GM12873 (cell line): ENCODE measurements around the gene CENATAC.

ENCODE experiments used
- CTCF ChIP-seq: IDR thresholded peaks from 2 replicates; pipeline ENCODE4 v1.5.1; 2012; ENCODE audit warnings: low read depth, mild to moderate bottlenecking, moderate library complexity, low read length, control low read depth; ENCODE audit not compliant: insufficient read depth; ENCODE audit errors: missing control alignments

CENATAC gene

GRCh38 chr11:119019996-119020395 is 22.1 kb downstream of the CENATAC start:
- TF ChIP-seq CTCF = no peak

DNA sequence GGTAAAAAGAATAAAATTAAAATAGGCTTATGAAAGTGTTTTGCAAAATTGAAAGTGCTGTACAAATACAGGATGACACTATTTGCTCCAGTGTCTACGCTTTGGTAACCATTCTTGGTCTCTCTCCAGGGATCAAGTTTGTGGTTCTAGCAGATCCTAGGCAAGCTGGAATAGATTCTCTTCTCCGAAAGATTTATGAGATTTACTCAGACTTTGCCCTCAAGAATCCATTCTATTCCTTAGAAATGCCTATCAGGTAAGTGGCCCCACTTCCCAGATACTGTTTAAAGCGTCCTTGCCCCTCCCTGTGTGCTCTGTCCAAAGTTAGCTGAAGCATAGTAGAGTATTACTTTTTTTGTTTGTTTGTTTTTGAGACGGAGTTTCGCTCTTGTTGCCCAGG is 23.7 kb downstream of the CENATAC start:
- no peak for TF ChIP-seq CTCF

DNA sequence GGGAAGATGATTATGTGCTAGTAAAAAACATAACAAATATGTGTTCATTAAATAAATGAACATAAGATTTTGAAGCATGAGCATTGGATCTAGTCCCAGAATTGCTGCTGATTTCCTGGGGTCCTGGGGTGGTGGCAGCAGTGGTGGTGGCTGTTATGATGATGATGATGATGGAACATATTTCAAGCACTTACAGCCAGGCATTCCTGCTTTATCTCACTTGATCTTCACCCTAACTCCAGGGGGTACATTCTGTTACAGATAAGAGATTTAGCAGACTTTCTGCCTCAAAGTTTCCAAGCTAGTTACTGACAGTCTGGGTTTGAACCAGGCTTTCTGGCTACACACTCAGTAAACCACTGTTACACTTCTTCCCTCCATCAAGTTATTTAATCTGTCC is 25.8 kb downstream of the CENATAC start:
- TF ChIP-seq CTCF = no peak

- TF ChIP-seq CTCF = no peak
Measured at GRCh38 chr11:119024430-119025098, 26.6 kb downstream of the CENATAC start.

DNA sequence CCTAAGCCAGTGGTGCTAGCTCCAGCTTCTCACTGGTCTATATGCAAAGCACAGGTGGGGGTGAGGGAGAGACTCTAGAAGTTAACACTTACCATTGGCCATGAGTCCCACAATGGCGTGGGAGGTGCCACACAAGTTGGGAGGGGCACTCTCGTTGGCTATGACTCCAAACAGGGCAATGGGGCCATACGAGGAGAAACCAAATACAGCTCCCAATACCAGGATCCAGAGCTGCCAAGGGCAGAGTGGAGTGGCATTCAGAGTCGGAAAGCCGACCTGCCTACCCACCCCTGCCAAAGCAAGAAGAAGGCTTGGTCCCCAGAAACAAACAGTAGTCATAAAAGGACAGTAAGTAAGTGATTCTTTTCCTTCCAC is 27.1 kb downstream of the CENATAC start:
- TF ChIP-seq CTCF = no peak

GRCh38 chr11:119025541-119025940 is 27.6 kb downstream of the CENATAC start:
- TF ChIP-seq CTCF = no peak

- no peak for TF ChIP-seq CTCF
Measured at GRCh38 chr11:119025978-119026766, 28.2 kb downstream of the CENATAC start.
